HEK293 (cell line): Measurements from ENCODE around the gene OR4K1.

ENCODE experiments used
- CTCF ChIA-PET: fragments of 350-600 bp; formaldehyde crosslinking; extraction: SDS; loops from one replicate; lab custom pipeline; 2021; ENCODE audit warnings: antibody characterized with exemption; lab: Yijun Ruan, JAX
- POLR2A ChIA-PET: fragments of 300-600 bp; formaldehyde crosslinking; extraction: SDS; loops from one replicate; lab custom pipeline; 2020; ENCODE audit warnings: antibody characterized with exemption, inconsistent platforms; lab: Yijun Ruan, JAX
- H3K27ac ChIP-seq: fragments of 200-500 bp; sonication (Bioruptor generic); 2 replicates; pipeline ENCODE4 v1.5.1; 2014; ENCODE audit warnings: low read depth, low read length, control low read depth, inconsistent platforms; ENCODE audit errors: extremely low read depth
- H3K36me3 ChIP-seq, 2 experiments: fragments of 200-500 bp in 1 of 2; sonication (Bioruptor generic) in 1 of 2; 1 replicate in 1 of 2; 2 replicates in 1 of 2; pipeline ENCODE4 v1.5.1; 2014 to 2017; ENCODE audit warnings: inconsistent platforms in 2 of 2, low read length in 2 of 2; ENCODE audit not compliant: control insufficient read depth in 2 of 2, insufficient read depth in 1 of 2
- H3K4me1 ChIP-seq: fragments of 200-500 bp; sonication (Bioruptor generic); 2 replicates; pipeline ENCODE4 v1.5.1; 2014; ENCODE audit warnings: mild to moderate bottlenecking, low read length, inconsistent platforms; ENCODE audit not compliant: control insufficient read depth, insufficient read depth
- H3K4me3 ChIP-seq: 2 replicates; pipeline ENCODE4 v1.5.1; 2011; ENCODE audit warnings: low read depth, mild to moderate bottlenecking, control low read depth, low read length, moderate library complexity
- H3K9me3 ChIP-seq: fragments of 200-500 bp; sonication (Bioruptor generic); 2 replicates; pipeline ENCODE4 v1.5.1; 2014; ENCODE audit warnings: low read depth, low read length, inconsistent platforms; ENCODE audit not compliant: control insufficient read depth, insufficient read depth
- ATF2 ChIP-seq: fragments of 450-650 bp; formaldehyde crosslinking; IDR thresholded peaks from 2 replicates; pipeline ENCODE4 v1.5.1; 2016; ENCODE audit warnings: missing biosample characterization, missing genetic modification characterization, low read depth
- CTCF ChIP-seq: fragments of 450-650 bp; formaldehyde crosslinking; IDR thresholded peaks from 2 replicates; pipeline ENCODE4 v1.5.1; 2016; ENCODE audit warnings: missing biosample characterization, missing genetic modification characterization
- FEZF1 ChIP-seq: fragments of 450-650 bp; formaldehyde crosslinking; IDR thresholded peaks from 2 replicates; pipeline ENCODE4 v1.5.1; 2016; ENCODE audit warnings: missing biosample characterization, missing genetic modification characterization
- GLIS1 ChIP-seq: fragments of 450-650 bp; formaldehyde crosslinking; IDR thresholded peaks from 2 replicates; pipeline ENCODE4 v1.5.1; 2016; ENCODE audit warnings: missing biosample characterization, missing genetic modification characterization
- PRDM6 ChIP-seq: fragments of 450-650 bp; formaldehyde crosslinking; IDR thresholded peaks from 2 replicates; pipeline ENCODE4 v1.5.1; 2017; ENCODE audit warnings: missing biosample characterization, missing genetic modification characterization
- SETDB1 ChIP-seq: IDR thresholded peaks from one replicate; pipeline ENCODE4 v1.6.1; 2017; ENCODE audit warnings: mild to moderate bottlenecking, low read length, moderate library complexity, mixed read lengths; ENCODE audit not compliant: insufficient read length
- SP3 ChIP-seq: fragments of 450-650 bp; formaldehyde crosslinking; IDR thresholded peaks from 2 replicates; pipeline ENCODE4 v1.5.1; 2016; ENCODE audit warnings: missing biosample characterization, missing genetic modification characterization
- ZBTB1 ChIP-seq: fragments of 450-650 bp; formaldehyde crosslinking; IDR thresholded peaks from 2 replicates; pipeline ENCODE4 v1.5.1; 2016; ENCODE audit warnings: missing biosample characterization, missing genetic modification characterization
- ZFP3 ChIP-seq: fragments of 450-650 bp; formaldehyde crosslinking; IDR thresholded peaks from 2 replicates; pipeline ENCODE4 v1.5.1; 2016; ENCODE audit warnings: low read depth, missing biosample characterization, missing genetic modification characterization
- ZNF138 ChIP-seq: fragments of 450-650 bp; formaldehyde crosslinking; IDR thresholded peaks from 2 replicates; pipeline ENCODE4 v1.5.1; 2016; ENCODE audit warnings: missing biosample characterization, missing genetic modification characterization, borderline replicate concordance
- ZNF175 ChIP-seq: fragments of 450-650 bp; formaldehyde crosslinking; IDR thresholded peaks from 2 replicates; pipeline ENCODE4 v1.5.1; 2016; ENCODE audit warnings: missing biosample characterization, missing genetic modification characterization
- ZNF202 ChIP-seq: fragments of 450-650 bp; formaldehyde crosslinking; IDR thresholded peaks from 2 replicates; pipeline ENCODE4 v1.5.1; 2016; ENCODE audit warnings: missing biosample characterization, missing genetic modification characterization, borderline replicate concordance
- ZNF26 ChIP-seq: fragments of 450-650 bp; formaldehyde crosslinking; IDR thresholded peaks from 2 replicates; pipeline ENCODE4 v1.5.1; 2016; ENCODE audit warnings: missing biosample characterization, missing genetic modification characterization
- ZNF266 ChIP-seq: fragments of 450-650 bp; formaldehyde crosslinking; IDR thresholded peaks from 2 replicates; pipeline ENCODE4 v1.5.1; 2016; ENCODE audit warnings: missing biosample characterization, missing genetic modification characterization, low read depth
- ZNF354C ChIP-seq: fragments of 450-650 bp; formaldehyde crosslinking; IDR thresholded peaks from 2 replicates; pipeline ENCODE4 v1.5.1; 2016; ENCODE audit warnings: missing biosample characterization, missing genetic modification characterization, low read depth, borderline replicate concordance
- ZNF544 ChIP-seq: fragments of 450-650 bp; formaldehyde crosslinking; IDR thresholded peaks from 2 replicates; pipeline ENCODE4 v1.5.0; 2017; ENCODE audit warnings: missing biosample characterization, missing genetic modification characterization
- ZNF561 ChIP-seq: fragments of 450-650 bp; IDR thresholded peaks from 2 replicates; pipeline ENCODE4 v1.5.1; 2018; ENCODE audit warnings: missing biosample characterization, missing genetic modification characterization, borderline replicate concordance
- ZNF585B ChIP-seq: fragments of 450-650 bp; formaldehyde crosslinking; IDR thresholded peaks from 2 replicates; pipeline ENCODE4 v1.5.1; 2016; ENCODE audit warnings: missing biosample characterization, missing genetic modification characterization
- ZNF677 ChIP-seq: fragments of 450-650 bp; IDR thresholded peaks from 2 replicates; pipeline ENCODE4 v1.5.0; 2018; ENCODE audit warnings: missing biosample characterization, mild to moderate bottlenecking, missing genetic modification characterization, moderate library complexity

The OR4K1 gene

GRCh38 chr14:19930617-19931016 lies at the start of gene OR4K1:
Gene OR4K1 (plus strand): TSS chr14:19930917. CDS start chr14:19935667, 4,750 bp downstream.
- H3K4me3 ChIP-seq, result no peak within 1 kb of the TSS
- H3K9me3 ChIP-seq, result no peaks in the 10 kb centered on the region
- H3K36me3 ChIP-seq, result no peaks in the 10 kb centered on the region
- TF ChIP-seq ATF2 (tag by site-specific recombination) (no peak), ZNF26 (no peak), ZNF561 (tag by site-specific recombination) (no peak), PRDM6 (no peak), FEZF1 (tag by site-specific recombination) (no peak), ZBTB1 (tag by site-specific recombination) (no peak), ZNF677 (tag by site-specific recombination) (no peak)
- CTCF ChIA-PET, result no interaction called here
- no peak within 1 kb of the TSS for H3K27ac ChIP-seq
- H3K4me1 ChIP-seq, result no peaks in the 10 kb centered on the region
- POLR2A ChIA-PET, result no interaction called here

GRCh38 chr14:19895282-19895681 lies 35.4 kb upstream of the OR4K1 start:
- CTCF ChIA-PET, result no interaction called here
- TF ChIP-seq ZNF266 (tag by site-specific recombination) (no peak), ZNF175 (tag by site-specific recombination) (no peak), SETDB1 (no peak), SP3 (no peak), ZFP3 (no peak), CTCF (tag by site-specific recombination) (no peak), ZNF138 (tag by site-specific recombination) (no peak), GLIS1 (tag by site-specific recombination) (0 out of 2 replicates have a peak, but pooled peaks have one; percentile 13)
- no peaks in the 10 kb centered on the region for H3K9me3 ChIP-seq

GRCh38 chr14:19900999-19901398 lies 29.7 kb upstream of the OR4K1 start:
- Histone ChIP-seq H3K27ac (no peak overlapping the region), H3K4me1 (no peaks in the 10 kb centered on the region), H3K36me3 (no peaks in the 10 kb centered on the region), H3K4me3 (no peak overlapping the region), H3K9me3 (no peaks in the 10 kb centered on the region)
- CTCF ChIA-PET, result interaction anchor here (0.5 to 0.7 kb wide), 2 partner anchors 11 to 30 kb away, joined by 3 to 4 read pairs; no protein-coding TSS in a partner anchor
- no peak for TF ChIP-seq ZNF544 (tag by site-specific recombination)
- TF ChIP-seq ZNF354C (tag by site-specific recombination), result no peak
- TF ChIP-seq ZNF585B (tag by site-specific recombination), result peak; percentile 54
- TF ChIP-seq ZNF202, result no peak
- POLR2A ChIA-PET, result no interaction called here

More at GRCh38 chr14:19895282-19895681, 35.4 kb upstream of the OR4K1 start:
- no peaks in the 10 kb centered on the region for H3K4me1 ChIP-seq
- no peaks in the 10 kb centered on the region for H3K36me3 ChIP-seq
- no peak overlapping the region for H3K4me3 ChIP-seq
- POLR2A ChIA-PET, result no interaction called here
- no peak overlapping the region for H3K27ac ChIP-seq
